ENCODE results near the gene TMEM140. TPM values are rescaled to one million over a fixed set of nuclear protein-coding genes. Genes with fewer than 3 reads are reported as not detected.

The TMEM140 gene
- total and polyA plus RNA-seq, 2 of the 13 experiments (the other 11 are each of a cell fraction or from before 2014, with no cell fraction given), result 9.2 to 21.7 TPM

DNA sequence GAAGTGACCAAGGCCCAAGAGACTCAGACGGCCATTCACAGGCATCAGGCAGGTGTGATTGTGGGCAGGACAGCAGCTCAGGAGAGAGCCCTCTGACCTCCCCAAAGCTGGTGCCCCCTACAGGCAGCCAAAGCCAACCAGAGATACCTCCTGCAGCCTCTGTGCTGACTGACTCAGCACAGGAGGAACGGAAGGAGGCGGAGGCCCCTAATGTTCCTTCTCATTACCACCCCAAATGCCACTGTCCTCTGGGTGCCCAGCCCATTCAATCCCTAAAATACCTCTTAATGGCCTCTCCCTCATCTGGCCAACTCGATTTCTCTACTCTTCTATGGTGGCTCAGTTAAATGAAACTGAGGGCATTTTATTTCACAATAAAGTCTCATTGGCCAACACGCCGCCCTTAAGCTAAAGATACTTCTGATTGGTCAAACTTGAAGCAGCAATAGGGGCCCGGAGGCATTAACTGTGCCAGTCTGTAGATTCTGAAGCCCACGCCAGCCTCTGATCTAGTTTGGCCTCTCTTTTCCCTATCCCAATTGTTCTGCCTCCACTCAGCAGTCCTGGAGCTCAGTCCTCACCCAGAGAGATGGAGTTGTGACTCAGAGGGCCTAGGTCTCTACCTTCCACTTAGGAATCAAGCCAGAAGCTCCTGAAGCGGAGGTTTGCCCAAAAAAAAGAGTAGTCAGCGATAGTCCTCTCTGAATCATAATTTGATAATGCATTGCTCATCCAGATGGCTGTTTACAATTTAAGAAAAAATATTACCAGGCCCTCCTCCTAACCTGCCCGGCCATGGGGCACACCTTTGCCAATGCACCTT is 21.5 kb downstream of the TMEM140 start (continued):
- TF ChIP-seq, protein P1, sequence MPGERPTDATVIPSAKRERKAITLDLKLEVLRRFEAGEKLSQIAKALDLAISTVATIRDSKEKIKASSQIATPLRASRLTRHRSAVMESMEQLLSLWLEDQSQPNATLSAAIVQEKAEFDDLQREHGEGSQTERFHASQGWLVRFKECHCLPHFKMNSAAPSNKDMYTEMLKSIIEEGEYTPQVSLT (CRISPR knock-in tag; IDR thresholded peaks at IDR 0.05; ENCODE audit: borderline replicate concordance, low read depth), result no peak
- TF ChIP-seq KLF6 (CRISPR knock-in tag; IDR thresholded peaks at IDR 0.05) (0 out of 2 replicates have a peak, but pooled peaks have one; percentile 34), ZNF879 (CRISPR knock-in tag; IDR thresholded peaks at IDR 0.05) (no peak), TBL1XR1 (IDR thresholded peaks at IDR 0.05; ENCODE audit: borderline replicate concordance, low read length, partially characterized antibody) (no peak), ZNF441 (CRISPR knock-in tag; IDR thresholded peaks at IDR 0.05; ENCODE audit: borderline replicate concordance) (no peak), RBFOX2 (IDR thresholded peaks at IDR 0.05; ENCODE audit: low read depth, low read length) (no peak), ZNF773 (CRISPR knock-in tag; IDR thresholded peaks at IDR 0.05; ENCODE audit: borderline replicate concordance) (no peak), RCOR2 (CRISPR knock-in tag; IDR thresholded peaks at IDR 0.05) (no peak), RAD21 (CRISPR knock-in tag; IDR thresholded peaks at IDR 0.05) (peak; percentile 63), ZNF382 (CRISPR knock-in tag; IDR thresholded peaks at IDR 0.05; ENCODE audit: borderline replicate concordance) (no peak), GABPA (IDR thresholded peaks at IDR 0.05; ENCODE audit: low read depth, low read length) (no peak), GABPA (CRISPR knock-in tag; IDR thresholded peaks at IDR 0.05; ENCODE audit: low read depth) (no peak), CAMTA2 (CRISPR knock-in tag; IDR thresholded peaks at IDR 0.05; ENCODE audit: borderline replicate concordance) (no peak), SOX13 (IDR thresholded peaks at IDR 0.05) (no peak), SOX13 (CRISPR knock-in tag; conservative IDR thresholded peaks at IDR 0.05 in 1 of 2, IDR thresholded peaks at IDR 0.05 in 1 of 2) (0 out of 4 replicates have a peak, but pooled peaks of 1 of the 2 experiments have one; percentile 42), KDM2A (CRISPR knock-in tag; IDR thresholded peaks at IDR 0.05; ENCODE audit: borderline replicate concordance, low read depth) (peak; percentile 56), CBX5 (CRISPR knock-in tag; IDR thresholded peaks at IDR 0.05; ENCODE audit: borderline replicate concordance) (peak; percentile 41; the same call in 1 of the 2 replicates), ZNF160 (CRISPR knock-in tag; IDR thresholded peaks at IDR 0.05) (no peak), NFE2L1 (CRISPR knock-in tag; IDR thresholded peaks at IDR 0.05; ENCODE audit: borderline replicate concordance) (no peak), ZNF232 (CRISPR knock-in tag; IDR thresholded peaks at IDR 0.05; ENCODE audit: borderline replicate concordance) (no peak), ZNF678 (CRISPR knock-in tag; IDR thresholded peaks at IDR 0.05) (no peak), ZNF660 (CRISPR knock-in tag; IDR thresholded peaks at IDR 0.05; ENCODE audit: borderline replicate concordance, low read depth) (no peak), SRSF9 (IDR thresholded peaks at IDR 0.05; ENCODE audit: borderline replicate concordance, insufficient read depth, low read depth, low read length, poor library complexity, severe bottlenecking) (no peak), ZSCAN22 (CRISPR knock-in tag; IDR thresholded peaks at IDR 0.05) (no peak)
- TF ChIP-seq, protein P2, sequence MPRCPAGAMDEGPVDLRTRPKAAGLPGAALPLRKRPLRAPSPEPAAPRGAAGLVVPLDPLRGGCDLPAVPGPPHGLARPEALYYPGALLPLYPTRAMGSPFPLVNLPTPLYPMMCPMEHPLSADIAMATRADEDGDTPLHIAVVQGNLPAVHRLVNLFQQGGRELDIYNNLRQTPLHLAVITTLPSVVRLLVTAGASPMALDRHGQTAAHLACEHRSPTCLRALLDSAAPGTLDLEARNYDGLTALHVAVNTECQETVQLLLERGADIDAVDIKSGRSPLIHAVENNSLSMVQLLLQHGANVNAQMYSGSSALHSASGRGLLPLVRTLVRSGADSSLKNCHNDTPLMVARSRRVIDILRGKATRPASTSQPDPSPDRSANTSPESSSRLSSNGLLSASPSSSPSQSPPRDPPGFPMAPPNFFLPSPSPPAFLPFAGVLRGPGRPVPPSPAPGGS (CRISPR knock-in tag; IDR thresholded peaks at IDR 0.05), result no peak
- TF ChIP-seq, protein P3, sequence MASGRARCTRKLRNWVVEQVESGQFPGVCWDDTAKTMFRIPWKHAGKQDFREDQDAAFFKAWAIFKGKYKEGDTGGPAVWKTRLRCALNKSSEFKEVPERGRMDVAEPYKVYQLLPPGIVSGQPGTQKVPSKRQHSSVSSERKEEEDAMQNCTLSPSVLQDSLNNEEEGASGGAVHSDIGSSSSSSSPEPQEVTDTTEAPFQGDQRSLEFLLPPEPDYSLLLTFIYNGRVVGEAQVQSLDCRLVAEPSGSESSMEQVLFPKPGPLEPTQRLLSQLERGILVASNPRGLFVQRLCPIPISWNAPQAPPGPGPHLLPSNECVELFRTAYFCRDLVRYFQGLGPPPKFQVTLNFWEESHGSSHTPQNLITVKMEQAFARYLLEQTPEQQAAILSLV (CRISPR knock-in tag; IDR thresholded peaks at IDR 0.05; ENCODE audit: borderline replicate concordance), result no peak
- TF ChIP-seq, protein P4, sequence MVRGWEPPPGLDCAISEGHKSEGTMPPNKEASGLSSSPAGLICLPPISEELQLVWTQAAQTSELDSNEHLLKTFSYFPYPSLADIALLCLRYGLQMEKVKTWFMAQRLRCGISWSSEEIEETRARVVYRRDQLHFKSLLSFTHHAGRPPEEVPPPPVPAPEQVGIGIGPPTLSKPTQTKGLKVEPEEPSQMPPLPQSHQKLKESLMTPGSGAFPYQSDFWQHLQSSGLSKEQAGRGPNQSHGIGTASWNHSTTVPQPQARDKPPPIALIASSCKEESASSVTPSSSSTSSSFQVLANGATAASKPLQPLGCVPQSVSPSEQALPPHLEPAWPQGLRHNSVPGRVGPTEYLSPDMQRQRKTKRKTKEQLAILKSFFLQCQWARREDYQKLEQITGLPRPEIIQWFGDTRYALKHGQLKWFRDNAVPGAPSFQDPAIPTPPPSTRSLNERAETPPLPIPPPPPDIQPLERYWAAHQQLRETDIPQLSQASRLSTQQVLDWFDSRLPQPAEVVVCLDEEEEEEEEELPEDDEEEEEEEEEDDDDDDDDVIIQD (CRISPR knock-in tag; IDR thresholded peaks at IDR 0.05; ENCODE audit: low read depth), result 0 out of 2 replicates have a peak, but pooled peaks have one; percentile 13
